Activated naive CD4-positive, alpha-beta T cell treated with anti-CD3 and anti-CD28 coated beads for 36 hours (primary cell): Measurements from ENCODE around the gene KAZN. TPM values are rescaled to one million over a fixed set of nuclear protein-coding genes. Genes with fewer than 3 reads are reported as not detected.

Source experiments
- CTCF ChIA-PET: fragments of 350-600 bp; sonication (Branson Sonifier 250); formaldehyde crosslinking; loops from one replicate; lab custom pipeline; 2021; ENCODE audit warnings: antibody characterized with exemption; lab: Charles Lee
- DNase-seq: peaks from one replicate; pipeline ENCODE4 v3.0.0-alpha.2; 2020
- H3K27ac Mint-ChIP-seq: one replicate; pipeline ENCODE4 v1.8.0; 2021; ENCODE audit warnings: mild to moderate bottlenecking, mixed read lengths
- H3K27me3 Mint-ChIP-seq: one replicate; pipeline ENCODE4 v1.8.0; 2021; ENCODE audit warnings: low read depth, mixed read lengths
- H3K36me3 Mint-ChIP-seq: one replicate; pipeline ENCODE4 v1.8.0; 2021; ENCODE audit warnings: low read depth, mixed read lengths
- H3K4me1 Mint-ChIP-seq: one replicate; pipeline ENCODE4 v1.8.0; 2021; ENCODE audit warnings: low read depth, mixed read lengths
- H3K4me3 Mint-ChIP-seq: one replicate; pipeline ENCODE4 v1.8.0; 2021; ENCODE audit warnings: mild to moderate bottlenecking, moderate library complexity, mixed read lengths
- H3K9me3 Mint-ChIP-seq: one replicate; pipeline ENCODE4 v1.8.0; 2021; ENCODE audit warnings: mixed read lengths
- intact Hi-C: fragments of 100-400 bp; cut with micrococcal nuclease; formaldehyde crosslinking; loops from one replicate; pipeline ENCODE4 v1.15.1; 2023
- total RNA-seq, 2 experiments: library from RNA; stranded (reverse); gene quantifications; one replicate each; pipeline ENCODE4 v1.2.3, GENCODE V29; 2021

The KAZN gene
- total RNA-seq, 2 experiments from 2014 or later = 0.55 to 0.59 TPM

DNA sequence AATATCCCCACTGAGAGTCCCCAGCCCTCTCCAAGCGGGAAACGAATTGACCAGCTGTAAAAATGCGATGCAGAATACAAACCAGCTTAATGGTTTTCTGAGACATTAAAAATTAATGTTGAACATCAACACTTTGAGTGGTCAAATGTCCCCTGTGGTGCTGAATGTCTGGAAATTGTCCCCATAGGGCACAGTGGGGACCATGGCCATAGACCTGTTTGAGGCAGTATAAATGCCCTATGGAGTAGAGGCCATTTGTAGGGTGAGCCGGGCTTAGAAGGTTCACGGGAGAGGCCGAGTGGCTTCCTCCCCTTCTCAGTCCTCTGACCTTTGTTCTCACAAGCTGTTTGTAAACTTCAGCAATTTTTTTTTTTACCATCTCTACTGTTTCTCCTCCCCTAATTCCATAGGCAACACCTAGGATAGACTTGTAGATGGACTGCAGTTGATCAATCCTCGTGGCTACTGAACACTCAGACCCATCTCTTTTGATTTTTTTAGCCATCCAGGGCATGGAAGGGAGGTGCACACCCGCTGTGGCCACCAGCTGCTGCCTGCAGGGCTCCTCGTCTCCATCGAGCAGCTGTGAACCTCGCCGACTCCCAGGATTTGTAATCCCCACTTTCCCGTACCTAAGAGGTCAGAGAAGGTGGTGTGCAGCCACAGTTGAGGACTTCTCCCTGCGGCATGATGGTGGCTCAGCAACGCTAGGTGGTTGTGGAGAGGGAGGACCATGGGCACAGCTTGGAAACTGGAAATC lies 41.0 kb downstream of the KAZN start:
- peaks cover 13% of the 10 kb centered on the region for H3K9me3 Mint-ChIP-seq
- no peaks in the 10 kb centered on the region for H3K4me1 Mint-ChIP-seq
- intact Hi-C loops = no loop called here
- H3K36me3 Mint-ChIP-seq = no peaks in the 10 kb centered on the region
- CTCF ChIA-PET = interaction anchor here (1.2 kb wide), 1 partner anchor 19 kb away, joined by 3 read pairs; no protein-coding TSS in a partner anchor
- no peak overlapping the region for H3K27ac Mint-ChIP-seq
- no peak for DNase-seq
- no peak overlapping the region for H3K4me3 Mint-ChIP-seq
- H3K27me3 Mint-ChIP-seq = peaks cover 3% of the 10 kb centered on the region

DNA sequence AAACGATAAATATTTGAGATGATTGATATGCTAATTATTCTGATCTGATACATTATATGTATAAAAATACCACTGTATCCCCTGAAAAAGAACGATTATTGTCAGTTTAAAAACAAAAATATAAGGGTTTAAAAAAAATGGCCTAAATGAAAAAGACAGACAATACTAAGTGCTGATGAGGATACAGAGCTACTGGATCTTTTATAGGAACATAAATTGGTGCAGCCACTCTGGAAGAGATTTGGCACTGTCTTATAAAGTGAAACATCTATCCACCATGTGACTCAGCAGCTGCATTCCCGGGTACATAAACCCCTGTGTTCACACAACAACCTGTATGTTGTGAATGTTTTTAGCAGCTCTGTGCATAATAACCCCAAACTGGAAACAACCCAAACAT lies 44.2 kb downstream of the KAZN start:
- peaks cover 24% of the 10 kb centered on the region for H3K9me3 Mint-ChIP-seq
- intact Hi-C loops = no loop called here
- no peaks in the 10 kb centered on the region for H3K4me1 Mint-ChIP-seq
- DNase-seq = no peak
- peaks cover 2% of the 10 kb centered on the region for H3K36me3 Mint-ChIP-seq
- no peak overlapping the region for H3K4me3 Mint-ChIP-seq
- CTCF ChIA-PET = no interaction called here
- peaks cover 3% of the 10 kb centered on the region for H3K27me3 Mint-ChIP-seq
- no peak overlapping the region for H3K27ac Mint-ChIP-seq

DNA sequence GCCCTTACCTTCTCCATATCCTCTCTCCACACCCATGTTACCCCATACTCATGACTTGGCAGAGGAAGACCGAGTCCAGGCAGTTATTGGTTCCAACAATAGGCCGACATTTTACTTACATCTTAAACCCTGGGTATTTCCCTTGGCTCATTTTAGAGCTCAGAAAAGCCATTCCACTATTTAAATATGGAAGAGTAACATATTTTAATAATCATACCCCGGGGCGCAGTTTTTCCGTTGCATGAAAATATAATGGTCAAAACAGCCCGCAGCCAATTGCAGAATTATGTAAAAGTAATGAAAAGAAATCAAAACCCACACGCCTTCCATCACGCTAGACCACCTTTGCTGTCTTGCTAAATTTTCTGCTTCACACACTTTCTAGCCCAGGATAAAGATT lies 48.5 kb downstream of the KAZN start:
- H3K4me1 Mint-ChIP-seq = no peaks in the 10 kb centered on the region
- peaks cover 2% of the 10 kb centered on the region for H3K36me3 Mint-ChIP-seq
- intact Hi-C loops = no loop called here
- no peak overlapping the region for H3K27ac Mint-ChIP-seq
- CTCF ChIA-PET = no interaction called here
- no peak overlapping the region for H3K4me3 Mint-ChIP-seq
- H3K27me3 Mint-ChIP-seq = peaks cover 5% of the 10 kb centered on the region
- peaks cover 21% of the 10 kb centered on the region for H3K9me3 Mint-ChIP-seq
- no peak for DNase-seq

GRCh38 chr1:14647777-14648176 lies 49.3 kb downstream of the KAZN start:
- Mint-ChIP-seq H3K36me3 (peaks cover 2% of the 10 kb centered on the region), H3K4me1 (no peaks in the 10 kb centered on the region), H3K27ac (no peak overlapping the region), H3K4me3 (no peak overlapping the region), H3K9me3 (peaks cover 17% of the 10 kb centered on the region), H3K27me3 (peaks cover 5% of the 10 kb centered on the region)
- CTCF ChIA-PET = no interaction called here
- no peak for DNase-seq
- intact Hi-C loops = no loop called here

- peaks cover 2% of the 10 kb centered on the region for H3K36me3 Mint-ChIP-seq
- no peak for DNase-seq
- no peaks in the 10 kb centered on the region for H3K4me1 Mint-ChIP-seq
- no peak overlapping the region for H3K27ac Mint-ChIP-seq
- peaks cover 5% of the 10 kb centered on the region for H3K27me3 Mint-ChIP-seq
- peaks cover 13% of the 10 kb centered on the region for H3K9me3 Mint-ChIP-seq
- no peak overlapping the region for H3K4me3 Mint-ChIP-seq
- CTCF ChIA-PET = no interaction called here
- intact Hi-C loops = no loop called here
These were observed 49.9 kb downstream of the KAZN start for GRCh38 chr1:14648391-14648790.

DNA sequence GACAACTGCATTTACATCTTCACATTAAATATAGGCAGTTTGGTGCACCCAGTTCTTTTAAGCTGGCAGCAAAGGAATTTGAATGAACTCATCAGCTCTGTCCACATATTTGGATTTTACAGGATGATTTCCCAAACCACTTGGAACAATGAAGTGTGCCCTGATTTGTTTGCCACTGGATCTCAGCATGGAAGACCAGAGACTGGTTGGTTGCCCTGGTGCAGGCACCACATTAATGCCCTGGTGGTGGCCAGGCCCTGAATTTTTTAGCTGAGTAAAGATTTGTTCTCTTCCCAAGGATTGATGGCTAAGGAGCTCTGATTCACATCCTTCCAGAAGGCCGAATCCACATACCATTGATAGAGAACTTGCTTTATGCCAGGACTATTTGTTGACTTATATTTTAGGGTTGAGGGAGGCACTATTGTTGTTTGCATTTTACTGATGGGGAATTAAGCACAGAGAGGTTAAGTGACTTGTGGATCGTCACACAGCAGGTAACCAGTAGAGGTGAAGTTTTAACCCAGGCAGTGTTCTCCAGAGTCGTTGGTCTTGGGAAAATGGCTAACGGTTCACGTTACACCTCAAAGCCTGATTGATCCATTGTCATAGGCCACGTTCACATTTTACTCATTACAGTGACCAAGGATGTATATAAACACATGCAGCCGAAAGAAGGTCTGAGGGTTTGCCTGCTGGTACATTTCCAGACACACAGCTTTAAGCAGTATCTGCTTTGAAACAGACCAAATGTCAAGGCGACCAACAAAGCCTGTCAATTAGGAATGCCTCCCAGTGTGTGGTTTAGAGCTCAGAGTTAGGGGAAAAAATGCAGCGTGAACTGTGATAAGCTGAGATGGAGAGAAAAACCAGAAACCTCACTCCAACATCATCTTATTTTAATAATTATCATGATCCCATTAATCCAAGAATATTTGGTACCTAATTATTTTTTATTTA lies 50.7 kb downstream of the KAZN start:
- CTCF ChIA-PET = no interaction called here
- DNase-seq = no peak
- no peak overlapping the region for H3K4me3 Mint-ChIP-seq
- peaks cover 11% of the 10 kb centered on the region for H3K9me3 Mint-ChIP-seq
- H3K4me1 Mint-ChIP-seq = no peaks in the 10 kb centered on the region
- H3K27me3 Mint-ChIP-seq = peaks cover 5% of the 10 kb centered on the region
- H3K36me3 Mint-ChIP-seq = peaks cover 2% of the 10 kb centered on the region
- intact Hi-C loops = no loop called here
- H3K27ac Mint-ChIP-seq = no peak overlapping the region

- Mint-ChIP-seq H3K36me3 (no peaks in the 10 kb centered on the region), H3K27me3 (peaks cover 5% of the 10 kb centered on the region), H3K4me3 (no peak overlapping the region), H3K9me3 (peaks cover 8% of the 10 kb centered on the region), H3K27ac (no peak overlapping the region), H3K4me1 (no peaks in the 10 kb centered on the region)
- CTCF ChIA-PET = no interaction called here
- intact Hi-C loops = no loop called here
- no peak for DNase-seq
These were observed 51.5 kb downstream of the KAZN start for GRCh38 chr1:14649976-14650375.

GRCh38 chr1:14650951-14651350 lies 52.5 kb downstream of the KAZN start:
- Mint-ChIP-seq H3K27me3 (peaks cover 5% of the 10 kb centered on the region), H3K4me1 (no peaks in the 10 kb centered on the region), H3K27ac (no peak overlapping the region), H3K4me3 (no peak overlapping the region), H3K9me3 (no peaks in the 10 kb centered on the region), H3K36me3 (no peaks in the 10 kb centered on the region)
- CTCF ChIA-PET = no interaction called here
- intact Hi-C loops = no loop called here
- DNase-seq = no peak

- H3K4me1 Mint-ChIP-seq = no peaks in the 10 kb centered on the region
- H3K4me3 Mint-ChIP-seq = no peak overlapping the region
- peaks cover 3% of the 10 kb centered on the region for H3K27me3 Mint-ChIP-seq
- intact Hi-C loops = no loop called here
- no peak for DNase-seq
- CTCF ChIA-PET = no interaction called here
- H3K9me3 Mint-ChIP-seq = no peaks in the 10 kb centered on the region
- no peak overlapping the region for H3K27ac Mint-ChIP-seq
- H3K36me3 Mint-ChIP-seq = no peaks in the 10 kb centered on the region
These were observed 54.4 kb downstream of the KAZN start for GRCh38 chr1:14652840-14653239.

- H3K4me3 Mint-ChIP-seq = no peak overlapping the region
- CTCF ChIA-PET = no interaction called here
- no peaks in the 10 kb centered on the region for H3K27me3 Mint-ChIP-seq
- intact Hi-C loops = no loop called here
- H3K27ac Mint-ChIP-seq = no peak overlapping the region
- H3K4me1 Mint-ChIP-seq = no peaks in the 10 kb centered on the region
- H3K9me3 Mint-ChIP-seq = no peaks in the 10 kb centered on the region
- H3K36me3 Mint-ChIP-seq = no peaks in the 10 kb centered on the region
- no peak for DNase-seq
These were observed 55.0 kb downstream of the KAZN start for GRCh38 chr1:14653461-14653960.

DNA sequence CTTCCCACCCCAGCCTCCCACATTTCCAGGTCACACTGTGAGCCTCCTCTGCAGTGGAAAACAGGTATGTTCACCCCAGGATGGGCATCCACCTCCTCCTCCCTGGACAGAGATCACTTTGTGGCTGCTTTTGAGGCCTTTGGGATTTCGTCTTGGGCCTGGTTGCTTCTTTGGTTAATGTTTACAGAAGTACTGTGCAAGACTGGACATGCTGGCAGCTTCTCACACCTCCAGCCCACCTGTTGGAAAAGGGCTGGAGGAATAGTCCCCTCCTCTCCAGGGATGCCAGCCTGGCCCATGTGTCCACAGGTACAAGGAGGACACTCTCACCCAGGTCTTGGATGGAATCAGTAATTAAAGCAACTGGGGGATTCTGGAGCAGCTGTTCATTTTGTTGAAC lies 56.1 kb downstream of the KAZN start:
- Mint-ChIP-seq H3K36me3 (no peaks in the 10 kb centered on the region), H3K4me1 (no peaks in the 10 kb centered on the region), H3K27me3 (no peaks in the 10 kb centered on the region), H3K9me3 (no peaks in the 10 kb centered on the region), H3K27ac (no peak overlapping the region), H3K4me3 (no peak overlapping the region)
- CTCF ChIA-PET = no interaction called here
- intact Hi-C loops = no loop called here
- no peak for DNase-seq

- no peaks in the 10 kb centered on the region for H3K36me3 Mint-ChIP-seq
- H3K9me3 Mint-ChIP-seq = no peaks in the 10 kb centered on the region
- H3K4me3 Mint-ChIP-seq = no peak overlapping the region
- no peak overlapping the region for H3K27ac Mint-ChIP-seq
- no peaks in the 10 kb centered on the region for H3K4me1 Mint-ChIP-seq
- intact Hi-C loops = no loop called here
- DNase-seq = no peak
- no peaks in the 10 kb centered on the region for H3K27me3 Mint-ChIP-seq
- CTCF ChIA-PET = no interaction called here
These were observed 56.9 kb downstream of the KAZN start for GRCh38 chr1:14655385-14655784.
